A673 (cell line): ENCODE measurements around the gene CFI. TPM values are rescaled to one million over a fixed set of nuclear protein-coding genes. Genes with fewer than 3 reads are reported as not detected.

Source experiments
- BruUV-seq: library from RNA; stranded (reverse); fragments of 400-500 nt; replicated peaks from 2 replicates; lab custom pipeline; 2021; lab: Mats Ljungman, UMichigan
- CTCF ChIA-PET: fragments of 300-600 bp; sonication (Branson Sonifier 250); formaldehyde crosslinking; loops from one replicate; lab custom pipeline; 2022; ENCODE audit warnings: antibody characterized with exemption; lab: Charles Lee
- POLR2A ChIA-PET: fragments of 300-600 bp; sonication (Branson Sonifier 250); formaldehyde crosslinking; loops from one replicate; lab custom pipeline; 2022; ENCODE audit warnings: antibody characterized with exemption; ENCODE audit not compliant: low non-redundant PET; lab: Charles Lee
- DNase-seq: peaks from one replicate; pipeline ENCODE4 v3.0.0-alpha.2; 2015; ENCODE audit warnings: low spot score
- H3K27ac ChIP-seq: fragments of 200-600 bp; sonication (generic); 2 replicates; pipeline ENCODE4 v1.5.1; 2016; ENCODE audit warnings: mixed run types, low read depth, mild to moderate bottlenecking, mixed read lengths, antibody characterized with exemption, low read length; ENCODE audit not compliant: poor library complexity, severe bottlenecking
- H3K27me3 ChIP-seq: fragments of 200-600 bp; sonication (generic); replicated peaks from 2 replicates; pipeline ENCODE4 v1.6.1; 2017; ENCODE audit warnings: mixed run types, low read depth, mild to moderate bottlenecking, mixed read lengths, antibody characterized with exemption, low read length; ENCODE audit not compliant: insufficient read depth, poor library complexity
- H3K36me3 ChIP-seq: fragments of 200-600 bp; sonication (generic); 2 replicates; pipeline ENCODE4 v1.6.1; 2016; ENCODE audit warnings: mixed run types, mild to moderate bottlenecking, mixed read lengths, antibody characterized with exemption, low read length; ENCODE audit not compliant: insufficient read depth, poor library complexity, severe bottlenecking
- H3K4me1 ChIP-seq: fragments of 200-600 bp; sonication (generic); 2 replicates; pipeline ENCODE4 v1.6.1; 2017; ENCODE audit warnings: mixed run types, mild to moderate bottlenecking, mixed read lengths, antibody characterized with exemption, low read length; ENCODE audit not compliant: insufficient read depth, poor library complexity, severe bottlenecking
- H3K4me3 ChIP-seq: fragments of 200-600 bp; sonication (generic); 2 replicates; pipeline ENCODE4 v1.5.1; 2016; ENCODE audit warnings: low read depth, mixed run types, mild to moderate bottlenecking, mixed read lengths, low read length; ENCODE audit not compliant: poor library complexity, severe bottlenecking
- H3K9me3 ChIP-seq: fragments of 200-600 bp; sonication (generic); 2 replicates; pipeline ENCODE4 v1.6.1; 2016; ENCODE audit warnings: mixed run types, low read depth, mild to moderate bottlenecking, mixed read lengths, antibody characterized with exemption, low read length; ENCODE audit not compliant: poor library complexity, severe bottlenecking
- CTCF ChIP-seq: fragments of 300-800, 200-600 bp; sonication (generic); conservative IDR thresholded peaks from 2 replicates; pipeline ENCODE4 v1.5.1; 2017; ENCODE audit warnings: low read depth, mild to moderate bottlenecking, antibody characterized with exemption, low read length, moderate library complexity, mixed read lengths
- EZH2 ChIP-seq: fragments of 200-600 bp; sonication (generic); IDR thresholded peaks from 2 replicates; pipeline ENCODE4 v1.6.1; 2017; ENCODE audit warnings: borderline replicate concordance, low read depth, mild to moderate bottlenecking, mixed read lengths, antibody characterized with exemption, low read length; ENCODE audit not compliant: poor library complexity, severe bottlenecking
- intact Hi-C: fragments of 100-400 bp; cut with micrococcal nuclease; formaldehyde crosslinking; loops from one replicate; pipeline ENCODE4 v1.10.0; 2022; ENCODE audit not compliant: unreplicated experiment
- total RNA-seq: library from RNA; stranded (reverse); gene quantifications from 2 replicates; pipeline ENCODE4 v1.2.3, GENCODE V29; 2021

CFI gene
- total RNA-seq, 1 experiment from 2014 or later: 0.86 TPM

DNA sequence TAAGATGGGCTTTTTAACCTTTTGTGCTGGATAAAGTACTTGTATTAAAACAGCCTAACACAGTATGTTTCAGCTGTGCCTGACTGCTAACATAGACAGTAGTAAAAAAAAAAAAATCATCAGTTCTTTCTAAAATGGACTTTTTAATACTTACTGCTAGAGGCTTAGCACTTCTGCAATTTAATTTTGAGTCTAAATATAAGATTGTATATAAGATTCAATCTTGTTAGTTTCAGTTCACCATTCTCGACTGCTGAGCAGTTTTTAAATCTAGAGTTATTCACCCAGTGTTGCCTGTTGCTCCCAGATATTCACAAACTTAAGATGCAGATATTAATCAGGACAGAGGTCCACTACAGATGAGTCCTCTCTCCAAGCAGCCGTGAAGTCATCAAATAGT, 78.7 kb downstream of the CFI start:
- peaks cover 2% of the 10 kb centered on the region for H3K4me1 ChIP-seq
- CTCF ChIA-PET: no interaction called here
- intact Hi-C loops: no loop called here
- no peaks in the 10 kb centered on the region for H3K9me3 ChIP-seq
- H3K4me3 ChIP-seq: no peak overlapping the region
- H3K36me3 ChIP-seq: no peaks in the 10 kb centered on the region
- BruUV-seq: no TSS peak
- no peak for DNase-seq
- TF ChIP-seq CTCF (no peak), EZH2 (no peak)
- POLR2A ChIA-PET: no interaction called here
- no peak overlapping the region for H3K27ac ChIP-seq
- H3K27me3 ChIP-seq: no peaks in the 10 kb centered on the region

GRCh38 chr4:109722357-109722756, 79.4 kb downstream of the CFI start:
- no peak for DNase-seq
- Histone ChIP-seq H3K4me1 (no peaks in the 10 kb centered on the region), H3K27me3 (no peaks in the 10 kb centered on the region), H3K36me3 (no peaks in the 10 kb centered on the region), H3K27ac (no peak overlapping the region), H3K4me3 (no peak overlapping the region), H3K9me3 (no peaks in the 10 kb centered on the region)
- BruUV-seq: no TSS peak
- ChIA-PET POLR2A (no interaction called here), CTCF (no interaction called here)
- no peak for TF ChIP-seq CTCF
- TF ChIP-seq EZH2: no peak
- intact Hi-C loops: no loop called here

GRCh38 chr4:109721033-109721432, 80.8 kb downstream of the CFI start:
- POLR2A ChIA-PET: no interaction called here
- H3K27ac ChIP-seq: no peak overlapping the region
- H3K27me3 ChIP-seq: no peaks in the 10 kb centered on the region
- TF ChIP-seq EZH2: no peak
- no peak for TF ChIP-seq CTCF
- intact Hi-C loops: no loop called here
- BruUV-seq: no TSS peak
- DNase-seq: no peak
- H3K9me3 ChIP-seq: no peaks in the 10 kb centered on the region
- H3K4me1 ChIP-seq: no peaks in the 10 kb centered on the region
- no peaks in the 10 kb centered on the region for H3K36me3 ChIP-seq
- CTCF ChIA-PET: no interaction called here
- no peak overlapping the region for H3K4me3 ChIP-seq
